NOMO-1 treated with dmso at 0.1 percent for 144 hours (cell line): ENCODE results near the gene STXBP2.

Experiments
- DNase-seq: peaks from one replicate; lab custom pipeline; 2025; ENCODE audit not compliant: unreplicated experiment; lab: John Stamatoyannopoulos, UW

The STXBP2 gene

DNA sequence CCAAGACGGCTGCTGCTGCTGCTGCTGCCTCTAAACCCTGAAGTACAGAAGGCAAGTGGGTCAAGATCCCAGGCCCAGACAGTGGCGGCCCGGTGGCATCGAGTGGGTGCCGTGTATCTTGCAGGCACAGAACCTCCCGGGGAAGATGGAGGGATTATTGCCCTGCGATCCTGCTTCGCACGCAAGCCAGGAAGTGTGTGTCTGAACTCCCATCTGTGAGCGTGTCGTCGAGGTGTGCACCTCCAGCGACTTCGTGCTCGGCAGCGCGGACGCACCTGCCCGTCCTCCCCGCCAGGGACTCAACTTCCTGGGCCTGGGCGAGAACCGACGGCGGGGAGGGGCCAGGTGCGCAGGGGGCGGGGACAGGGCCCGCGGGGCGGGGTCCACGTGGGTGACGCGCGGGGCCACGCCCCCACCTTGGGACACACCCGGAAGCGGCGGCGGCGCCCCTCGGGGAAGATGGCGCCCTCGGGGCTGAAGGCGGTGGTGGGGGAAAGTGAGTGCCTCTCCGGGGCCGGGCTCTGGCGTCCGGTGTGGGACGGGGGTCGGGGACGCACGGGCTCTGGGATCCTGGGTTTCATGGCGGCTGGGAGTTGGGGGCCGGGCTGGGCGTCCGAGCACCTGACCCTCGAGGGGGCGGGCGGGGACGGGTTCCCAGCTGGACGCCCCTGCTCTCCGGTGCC is at the start of gene STXBP2:
Gene STXBP2 (plus strand): TSS at position 420 of the 683 bp plus-strand sequence. CDS start 40 bp downstream, at position 460.
- DNase-seq, result peak; percentile 67

DNA sequence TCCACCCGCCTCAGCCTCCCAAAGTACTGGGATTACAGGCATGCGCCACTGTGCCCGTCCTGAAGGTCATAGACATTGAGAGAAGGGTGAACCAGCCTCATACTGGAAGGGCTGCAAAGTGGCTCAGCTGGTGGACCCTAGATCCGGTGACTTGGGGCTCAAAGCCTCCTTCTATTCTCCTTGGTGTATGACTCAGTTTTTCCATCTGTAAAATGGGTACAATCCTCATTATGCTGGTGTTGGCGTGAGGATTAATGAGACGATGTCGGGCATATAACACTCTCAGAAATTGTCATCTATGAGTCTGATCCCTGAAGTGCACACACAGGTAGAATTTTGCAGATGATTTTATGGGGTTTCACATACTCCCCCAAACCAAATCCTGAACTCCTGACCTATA is 47.1 kb upstream of the STXBP2 start:
- DNase-seq, result no peak

DNA sequence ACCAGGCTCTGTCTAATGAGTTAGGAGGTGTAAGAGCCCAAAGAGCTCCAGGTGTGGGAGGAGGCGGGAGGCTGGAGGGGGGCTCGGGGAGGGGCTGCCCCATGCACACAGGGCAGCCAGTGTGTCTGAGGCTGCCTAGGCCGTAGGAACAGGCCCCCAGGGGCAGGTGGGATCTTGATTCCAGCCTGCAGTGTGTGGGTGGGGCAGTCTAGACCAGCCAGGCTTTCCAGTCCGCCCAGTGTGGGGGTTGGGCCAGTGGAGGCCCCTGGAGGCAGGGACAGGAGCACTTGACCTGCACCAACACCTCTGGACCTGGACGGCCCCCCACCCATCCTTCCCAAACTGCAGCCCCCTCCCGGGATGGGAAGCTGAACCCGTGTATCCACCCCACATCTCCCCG is 46.7 kb upstream of the STXBP2 start:
- no peak for DNase-seq

DNA sequence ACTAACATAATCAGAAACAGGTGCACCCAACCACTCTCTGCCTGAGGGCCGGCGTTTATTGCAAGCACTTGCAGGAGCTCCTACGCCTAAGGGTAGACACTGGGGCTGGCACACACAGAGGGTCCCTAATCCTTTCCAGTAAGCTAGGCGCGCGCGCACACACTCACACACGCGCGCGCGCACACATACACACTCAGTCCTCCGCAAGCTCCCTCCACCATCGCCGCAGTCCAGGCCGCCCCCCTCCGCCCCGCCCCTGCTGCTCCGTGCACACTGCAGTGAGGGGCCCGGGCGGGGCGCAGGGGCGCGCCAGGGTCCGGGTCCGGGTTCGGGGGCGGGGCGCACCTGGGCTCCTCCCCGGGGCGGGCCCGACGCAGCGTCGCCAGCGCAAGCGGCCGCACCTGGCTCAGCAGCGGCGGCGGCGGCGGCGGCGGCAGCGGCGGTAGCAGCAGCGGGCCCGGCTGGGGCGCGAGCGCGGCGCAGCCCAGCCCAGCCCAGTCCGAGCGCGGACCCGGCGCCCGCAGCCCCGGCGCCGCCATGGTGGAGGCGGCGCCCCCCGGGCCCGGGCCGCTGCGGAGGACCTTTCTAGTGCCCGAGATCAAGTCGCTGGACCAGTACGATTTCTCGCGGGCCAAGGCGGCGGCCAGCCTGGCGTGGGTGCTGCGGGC is 41.3 kb upstream of the STXBP2 start, which contains the start of gene CAMSAP3:
Gene CAMSAP3 (plus strand): TSS at position 398 of the 668 bp plus-strand sequence. CDS start 140 bp downstream, at position 538.
- peak; percentile 20 for DNase-seq

DNA sequence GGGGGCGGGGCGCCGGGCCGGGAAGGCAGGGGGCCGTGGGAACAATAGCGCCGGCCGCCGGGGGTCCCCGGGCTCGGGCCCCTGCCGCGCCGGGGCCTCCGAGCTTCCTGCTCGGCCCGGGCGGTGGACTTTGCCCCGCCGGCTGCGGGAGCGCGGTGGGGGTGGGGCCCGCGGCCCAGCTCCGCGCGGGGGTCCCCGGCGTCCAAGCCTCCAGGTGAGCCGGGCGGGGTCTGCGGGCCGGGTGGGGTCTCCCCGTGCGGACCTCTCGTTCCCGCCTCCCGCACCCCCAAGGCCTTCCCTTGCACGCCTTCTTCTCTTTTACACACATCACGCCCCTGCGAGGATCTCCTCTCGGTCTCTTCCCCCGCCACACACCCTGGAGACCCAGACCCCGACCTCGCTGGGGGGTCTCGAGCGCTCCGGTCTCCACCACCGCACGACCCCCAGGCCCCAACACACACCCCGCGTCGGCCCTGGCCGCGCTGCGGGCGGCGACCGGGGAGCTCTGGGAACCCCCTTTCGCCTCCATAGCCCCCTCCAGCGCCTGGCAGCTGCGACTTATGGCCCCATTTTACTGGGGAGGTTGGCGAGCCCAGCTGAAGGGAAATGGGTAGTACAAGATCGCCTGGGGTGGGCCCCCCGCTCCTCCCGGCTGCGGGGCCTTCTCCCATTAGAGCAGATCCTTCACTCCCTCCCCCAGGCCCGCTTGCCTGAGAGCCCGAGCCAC is 40.5 kb upstream of the STXBP2 start:
- no peak for DNase-seq

DNA sequence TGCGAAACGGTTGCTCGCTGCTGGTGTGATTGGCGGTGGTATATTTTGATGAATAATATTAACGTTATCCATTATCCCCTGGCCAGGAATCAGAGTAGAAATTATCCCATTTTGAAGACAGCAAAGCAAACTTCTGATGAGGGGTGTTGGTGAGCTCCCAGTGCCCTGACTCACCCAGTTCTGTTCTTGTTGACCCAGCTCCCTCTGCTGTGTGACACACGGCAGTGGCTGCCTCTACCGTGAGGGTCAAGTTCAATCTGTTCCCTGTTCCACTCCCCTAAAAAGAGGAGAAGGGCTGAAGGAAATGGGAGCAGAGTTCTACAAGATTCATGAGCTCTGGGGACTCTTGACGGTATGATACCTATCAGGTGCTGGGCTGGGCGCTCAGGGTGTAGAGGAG is 39.2 kb upstream of the STXBP2 start:
- no peak for DNase-seq

DNA sequence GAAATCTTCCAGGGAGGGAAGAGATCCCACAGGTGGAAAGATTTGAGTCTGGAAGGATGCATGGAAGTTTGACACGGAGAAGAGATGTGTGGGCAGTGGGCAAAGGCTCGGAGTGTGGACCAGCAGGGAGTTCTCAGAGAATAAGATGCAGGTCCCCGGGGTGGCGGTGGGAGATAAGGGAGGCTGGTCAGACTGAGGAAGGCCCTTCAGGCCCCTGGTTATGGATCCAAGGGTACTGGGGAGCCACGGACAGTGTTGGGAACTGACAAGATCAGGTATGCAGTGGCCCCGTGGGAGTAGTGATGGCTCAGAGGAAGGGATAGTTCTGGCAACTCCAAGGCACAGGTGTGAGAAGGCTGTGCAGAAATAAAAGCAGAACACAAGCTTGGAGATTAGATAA is 38.7 kb upstream of the STXBP2 start:
- no peak for DNase-seq

DNA sequence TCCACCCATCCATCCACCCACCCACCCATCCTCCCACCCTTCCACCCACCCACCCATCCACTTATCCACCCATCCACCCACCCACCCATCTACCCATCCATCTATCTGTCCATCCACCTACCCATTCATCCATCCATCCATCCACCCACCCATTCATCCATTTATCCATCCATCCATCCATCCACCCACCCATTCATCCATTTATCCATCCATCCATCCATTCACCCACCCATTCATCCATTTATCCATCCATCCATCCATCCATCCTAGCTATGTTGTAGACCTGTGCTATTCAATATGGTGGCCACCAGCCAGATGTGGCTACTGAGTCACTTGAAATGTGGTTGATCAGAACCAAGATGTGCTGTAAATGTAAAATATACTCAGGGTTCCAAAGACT is 36.2 kb upstream of the STXBP2 start:
- no peak for DNase-seq

DNA sequence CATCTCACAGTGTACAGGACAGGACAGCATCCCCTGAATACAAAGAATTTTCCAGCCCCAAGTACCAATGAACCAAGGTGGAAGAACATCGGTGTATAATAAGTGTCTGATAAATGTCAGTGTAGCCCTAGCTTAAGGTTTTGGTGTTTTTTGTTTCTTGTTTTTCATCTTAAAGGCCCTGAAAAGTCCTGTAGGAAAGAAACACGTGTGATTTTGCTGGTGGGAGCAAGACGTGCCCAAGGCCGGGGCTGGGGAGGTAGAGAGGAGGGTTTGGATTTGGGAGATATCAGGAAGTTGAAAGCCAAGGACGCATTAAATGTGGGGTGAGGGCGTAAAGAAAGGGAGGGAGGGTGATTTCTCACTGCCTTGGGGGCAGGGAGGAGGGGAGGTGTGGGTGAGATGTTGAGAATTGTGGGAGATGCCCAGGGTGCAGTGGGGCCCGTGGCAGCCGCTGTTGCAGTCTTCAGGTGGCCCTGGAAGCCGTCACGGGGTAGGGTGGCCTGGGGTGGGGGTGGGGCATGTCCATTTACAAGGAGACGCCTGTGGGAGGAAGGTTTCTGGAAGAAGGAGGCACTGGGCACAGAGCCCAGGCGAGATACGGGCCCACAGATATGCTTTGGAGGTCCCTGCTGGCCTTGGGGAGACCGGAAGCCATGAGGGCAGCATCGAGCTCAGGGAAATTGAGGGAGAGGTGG is 34.5 kb upstream of the STXBP2 start:
- DNase-seq, result no peak

DNA sequence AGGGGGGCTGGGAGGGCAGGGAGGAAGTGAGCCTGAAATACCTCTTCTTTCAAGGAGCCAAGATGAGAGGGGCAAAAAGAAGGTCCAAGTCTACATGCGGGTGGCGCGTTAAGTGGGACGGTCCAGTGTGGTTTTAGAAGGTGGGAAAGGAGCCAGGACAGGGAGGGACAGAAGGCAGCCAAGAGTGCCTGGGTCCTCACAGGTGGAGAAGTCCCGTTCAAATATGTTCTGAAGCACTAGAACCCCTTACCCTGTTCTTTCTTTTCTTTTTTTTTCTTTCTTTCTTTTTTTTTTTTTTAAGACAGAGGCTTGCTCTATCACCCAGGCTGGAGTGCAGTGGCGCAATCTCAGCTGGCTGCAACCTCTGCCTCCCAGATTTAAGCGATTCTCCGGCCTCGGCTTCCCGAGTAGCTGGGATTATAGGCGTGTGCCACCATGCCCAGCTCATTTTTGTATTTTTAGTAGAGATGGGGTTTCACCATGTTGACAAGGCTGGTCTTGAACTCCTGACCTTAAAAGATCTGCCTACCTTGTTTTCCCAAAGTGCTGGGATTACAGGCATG is 33.9 kb upstream of the STXBP2 start:
- DNase-seq, result no peak

DNA sequence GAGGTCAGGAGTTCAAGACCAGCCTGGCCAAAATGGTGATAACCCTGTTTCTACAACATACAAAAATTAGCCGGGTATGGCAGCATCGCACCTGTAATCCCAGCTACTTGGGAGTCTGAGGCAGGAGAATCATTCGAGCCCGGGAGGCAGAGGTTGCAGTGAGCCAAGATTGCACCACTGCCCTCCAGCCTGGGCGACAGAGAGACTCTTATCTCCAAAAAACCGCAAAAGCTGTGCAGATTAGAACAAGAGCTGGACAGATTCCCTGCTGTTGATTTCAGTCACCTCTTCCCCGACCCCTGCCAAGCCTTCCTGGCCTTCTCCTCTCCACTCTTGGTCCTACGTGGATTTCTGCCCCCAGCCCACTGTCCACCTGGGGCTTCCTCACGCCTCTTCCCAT is 33.0 kb upstream of the STXBP2 start:
- DNase-seq, result no peak

DNA sequence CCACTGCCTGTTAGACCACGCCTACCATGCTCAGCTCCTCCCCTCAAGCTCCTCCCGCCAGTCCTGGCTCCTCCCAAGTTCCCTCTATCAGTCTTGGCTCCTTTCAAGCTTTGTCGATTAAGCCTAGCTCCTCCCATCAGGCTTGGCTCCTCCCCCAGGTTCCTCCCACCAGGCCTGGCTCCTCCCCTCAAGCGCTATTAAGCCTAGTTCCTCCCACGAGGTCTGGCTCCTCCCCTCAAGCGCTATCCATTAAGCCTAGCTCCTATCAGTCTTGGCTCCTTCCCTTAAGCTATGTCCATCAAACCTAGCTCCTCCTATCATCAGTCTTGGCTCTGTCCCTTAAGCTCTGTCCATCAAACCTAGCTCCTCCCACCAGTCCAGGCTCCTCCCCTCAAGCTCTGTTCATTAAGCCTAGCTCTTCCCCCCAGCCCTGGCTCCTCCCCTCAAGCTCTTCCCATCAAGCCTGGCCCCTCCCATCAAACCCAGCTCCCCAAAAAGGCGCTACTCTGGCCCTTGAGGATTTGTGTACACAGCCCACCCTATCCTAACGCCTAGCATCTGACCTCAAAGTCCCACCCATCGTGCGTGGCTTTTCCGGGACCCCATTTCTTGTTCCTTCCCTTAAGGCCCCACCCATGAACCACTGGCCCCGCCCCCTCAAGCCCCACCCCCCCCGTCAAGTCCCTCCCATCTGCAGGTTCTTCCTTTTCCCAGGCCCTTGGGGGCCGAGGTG is 31.3 kb upstream of the STXBP2 start:
- DNase-seq, result no peak

DNA sequence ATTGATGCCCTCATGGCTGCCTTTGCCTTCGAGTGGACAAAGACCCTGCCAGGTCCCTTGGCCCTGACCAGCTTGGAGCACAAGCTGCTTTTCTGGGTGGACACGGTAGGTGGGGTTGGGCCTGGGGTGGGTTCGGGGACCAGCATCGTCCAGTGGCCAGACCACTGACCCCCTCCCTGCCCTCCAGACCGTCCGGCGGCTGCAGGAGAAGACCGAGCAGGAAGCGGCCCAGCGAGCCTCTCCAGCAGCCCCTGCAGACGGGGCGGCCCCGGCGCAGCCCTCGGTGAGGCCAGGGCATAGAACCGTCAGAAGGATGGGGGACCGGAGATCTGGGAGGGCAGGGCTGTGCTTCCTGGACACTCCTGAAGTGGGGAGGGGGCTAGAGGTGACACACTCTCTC is 30.6 kb upstream of the STXBP2 start:
- no peak for DNase-seq

DNA sequence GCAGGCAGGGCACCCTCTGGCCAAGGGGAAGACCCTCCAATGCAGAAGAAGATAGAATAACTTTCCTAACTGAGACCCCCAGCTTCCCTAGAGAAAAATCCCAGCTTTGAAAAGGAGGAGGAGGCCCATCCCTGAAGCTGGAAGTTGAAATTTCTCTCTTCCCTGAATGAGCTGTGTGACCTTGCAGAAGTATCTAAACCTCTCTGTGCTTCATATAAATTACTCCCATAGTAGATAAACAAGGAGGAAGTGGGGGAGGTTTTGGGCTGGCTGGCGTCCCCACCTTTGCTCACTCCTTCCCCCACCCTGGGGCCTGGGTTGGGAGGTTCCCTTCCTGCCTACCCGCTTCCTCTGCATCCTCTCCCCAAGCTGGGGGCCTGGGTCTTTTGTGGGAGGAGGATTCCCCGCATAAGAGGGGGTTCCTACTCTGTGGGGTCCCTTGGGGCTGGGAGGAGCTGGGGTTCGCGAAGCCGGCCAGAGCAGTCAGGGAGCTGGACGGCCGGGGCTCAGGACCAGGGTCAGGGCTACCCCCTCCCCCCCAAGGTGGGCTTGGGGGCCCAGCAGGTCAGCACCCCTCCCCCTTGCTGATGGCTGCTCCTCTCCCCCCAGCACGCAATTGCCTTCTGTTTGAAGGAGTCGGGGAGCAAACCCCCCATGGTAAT is 29.6 kb upstream of the STXBP2 start:
- DNase-seq, result no peak

DNA sequence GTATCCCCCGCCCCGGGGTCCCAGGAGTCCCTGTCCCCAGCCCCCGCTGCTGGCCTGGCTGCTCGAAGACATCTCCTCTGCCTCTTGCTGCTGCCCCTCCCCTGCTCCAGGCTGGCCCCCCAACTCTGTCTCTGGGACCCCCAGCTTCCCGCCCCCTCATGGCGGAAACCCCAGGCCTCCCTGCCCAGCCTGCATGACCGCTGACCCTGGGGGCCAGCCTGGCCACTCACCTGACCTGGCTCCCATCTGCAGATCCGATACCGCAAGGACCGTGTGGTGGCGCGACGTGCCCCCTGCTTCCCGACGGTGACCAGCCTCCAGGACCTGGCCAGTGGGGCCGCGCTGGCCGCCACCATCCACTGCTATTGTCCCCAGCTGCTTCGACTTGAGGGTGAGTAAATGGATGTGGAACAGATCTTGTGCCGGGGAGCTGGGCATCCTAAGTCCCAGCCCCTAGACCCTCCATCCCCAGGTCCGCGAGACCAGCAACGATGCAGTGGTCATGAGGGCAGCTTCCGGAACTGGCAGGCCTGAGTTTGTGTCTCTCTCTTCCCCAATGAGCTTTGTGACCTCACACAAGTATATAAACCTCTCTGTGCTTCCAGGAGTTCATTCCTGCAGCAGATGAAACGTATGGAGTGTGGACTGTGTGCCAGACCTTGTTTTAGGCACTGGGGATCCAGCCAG is 28.9 kb upstream of the STXBP2 start:
- no peak for DNase-seq

DNA sequence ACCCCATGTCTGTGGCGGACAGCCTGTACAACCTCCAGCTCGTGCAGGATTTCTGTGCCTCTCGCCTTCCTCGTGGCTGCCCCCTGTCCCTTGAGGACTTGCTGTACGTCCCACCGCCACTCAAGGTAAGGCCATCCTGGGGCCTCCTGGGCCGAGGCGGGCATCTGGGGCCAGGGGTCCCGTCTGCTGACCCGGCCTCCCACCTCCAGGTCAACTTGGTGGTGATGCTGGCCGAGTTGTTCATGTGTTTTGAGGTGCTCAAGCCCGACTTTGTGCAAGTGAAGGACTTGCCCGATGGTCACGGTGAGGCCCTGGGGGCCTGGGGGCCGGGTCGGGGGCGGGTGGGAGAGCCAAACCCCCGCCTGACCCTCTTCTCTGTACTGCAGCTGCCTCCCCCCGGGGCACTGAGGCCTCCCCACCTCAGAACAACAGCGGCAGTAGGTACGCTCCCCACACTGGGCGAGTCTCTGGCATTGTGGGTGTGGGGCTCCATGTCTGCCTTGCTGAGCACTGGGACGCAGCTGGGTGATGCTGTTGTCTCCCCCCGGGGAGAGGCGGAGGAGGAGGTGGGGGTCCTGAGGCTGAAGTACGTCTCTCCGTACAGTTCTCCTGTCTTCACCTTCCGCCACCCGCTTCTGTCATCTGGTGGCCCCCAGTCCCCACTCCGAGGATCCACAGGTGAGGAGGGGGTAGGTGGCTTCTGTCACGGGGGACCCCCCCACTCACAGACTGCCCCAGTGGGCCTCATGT is 26.2 kb upstream of the STXBP2 start:
- DNase-seq, result no peak

DNA sequence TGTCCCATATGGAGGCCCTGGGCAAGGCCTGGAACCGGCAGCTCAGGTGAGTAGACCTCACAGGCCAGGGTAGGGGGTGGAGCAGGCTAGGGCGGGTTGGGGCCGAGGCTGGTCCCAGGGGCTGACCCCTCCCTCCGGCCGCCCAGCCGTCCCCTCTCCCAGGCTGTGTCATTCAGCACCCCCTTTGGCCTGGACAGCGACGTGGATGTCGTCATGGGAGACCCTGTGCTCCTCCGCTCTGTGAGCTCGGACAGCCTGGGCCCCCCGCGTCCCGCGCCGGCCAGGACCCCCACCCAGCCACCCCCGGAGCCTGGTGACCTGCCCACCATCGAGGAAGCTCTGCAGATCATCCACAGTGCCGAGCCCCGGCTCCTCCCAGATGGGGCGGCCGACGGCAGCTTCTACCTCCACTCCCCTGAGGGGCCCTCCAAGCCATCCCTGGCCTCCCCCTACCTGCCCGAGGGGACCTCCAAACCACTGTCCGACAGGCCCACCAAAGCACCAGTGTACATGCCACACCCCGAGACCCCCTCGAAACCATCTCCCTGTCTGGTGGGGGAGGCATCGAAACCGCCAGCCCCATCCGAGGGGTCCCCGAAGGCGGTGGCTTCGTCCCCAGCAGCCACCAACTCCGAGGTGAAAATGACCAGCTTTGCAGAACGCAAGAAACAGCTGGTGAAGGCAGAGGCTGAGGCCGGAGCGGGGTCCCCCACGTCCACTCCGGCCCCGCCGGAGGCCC is 25.2 kb upstream of the STXBP2 start:
- no peak for DNase-seq
